HK-2 (cell line): ENCODE measurements around the gene CACNB4.

Source experiments
- DNase-seq: peaks from one replicate; pipeline ENCODE4 v3.0.0-alpha.2; 2018; ENCODE audit not compliant: unreplicated experiment

CACNB4 gene

DNA sequence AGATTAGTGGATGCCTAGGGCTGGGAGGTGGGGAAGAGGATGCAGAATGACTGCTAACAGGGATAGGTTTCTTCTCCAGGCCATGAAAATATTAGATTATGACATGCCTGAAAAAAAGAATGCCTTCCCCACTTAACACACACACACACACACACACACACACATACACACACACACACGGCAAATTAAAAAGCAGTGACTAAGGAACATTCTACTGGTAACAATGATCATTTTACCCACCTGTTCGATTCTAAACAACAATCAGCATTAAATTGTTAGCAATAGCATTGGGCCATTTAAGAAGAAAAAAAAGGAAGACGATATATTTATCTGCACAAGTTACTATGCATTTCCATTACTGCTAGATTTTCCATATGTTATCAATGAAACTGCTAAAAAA is 10.8 kb downstream of the CACNB4 start:
- no peak for DNase-seq

DNA sequence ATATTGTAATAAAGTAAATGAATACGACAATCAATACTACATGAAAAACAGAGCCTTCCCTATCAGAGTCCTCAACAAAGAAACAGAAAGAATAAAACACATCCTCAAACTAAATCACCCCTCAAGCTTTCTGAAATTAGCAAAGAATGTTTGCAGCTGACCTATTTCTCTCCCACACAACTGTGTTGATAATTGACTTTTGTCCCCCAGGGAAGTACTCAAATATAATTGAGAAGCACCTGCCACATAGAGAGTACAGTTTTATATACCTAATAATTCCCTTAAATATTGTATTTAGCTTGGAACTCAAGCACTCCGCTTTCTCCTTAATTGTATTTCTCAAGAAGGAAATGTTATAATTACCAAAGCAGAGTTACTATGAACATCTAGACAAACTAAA is 12.6 kb downstream of the CACNB4 start:
- DNase-seq: no peak

DNA sequence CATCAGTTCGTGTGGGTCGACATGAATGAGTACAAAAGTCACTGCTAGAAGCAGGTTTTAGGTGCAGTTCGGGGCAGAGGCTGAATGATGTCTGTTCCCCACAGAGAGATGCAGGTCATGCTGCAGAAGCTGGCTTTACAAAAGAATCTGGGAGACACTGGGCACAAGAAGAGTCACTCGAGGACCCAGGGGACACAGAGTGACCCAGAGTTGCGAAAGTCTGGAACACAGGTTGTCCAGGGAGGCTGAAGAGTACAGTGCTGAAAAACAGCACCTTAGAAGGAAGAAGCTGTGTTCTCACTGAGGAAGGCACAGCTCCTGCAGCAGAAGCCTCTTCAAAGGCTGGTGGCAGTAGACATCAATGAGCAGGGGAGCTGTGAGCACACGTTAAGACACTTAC is 14.8 kb downstream of the CACNB4 start:
- DNase-seq: no peak

DNA sequence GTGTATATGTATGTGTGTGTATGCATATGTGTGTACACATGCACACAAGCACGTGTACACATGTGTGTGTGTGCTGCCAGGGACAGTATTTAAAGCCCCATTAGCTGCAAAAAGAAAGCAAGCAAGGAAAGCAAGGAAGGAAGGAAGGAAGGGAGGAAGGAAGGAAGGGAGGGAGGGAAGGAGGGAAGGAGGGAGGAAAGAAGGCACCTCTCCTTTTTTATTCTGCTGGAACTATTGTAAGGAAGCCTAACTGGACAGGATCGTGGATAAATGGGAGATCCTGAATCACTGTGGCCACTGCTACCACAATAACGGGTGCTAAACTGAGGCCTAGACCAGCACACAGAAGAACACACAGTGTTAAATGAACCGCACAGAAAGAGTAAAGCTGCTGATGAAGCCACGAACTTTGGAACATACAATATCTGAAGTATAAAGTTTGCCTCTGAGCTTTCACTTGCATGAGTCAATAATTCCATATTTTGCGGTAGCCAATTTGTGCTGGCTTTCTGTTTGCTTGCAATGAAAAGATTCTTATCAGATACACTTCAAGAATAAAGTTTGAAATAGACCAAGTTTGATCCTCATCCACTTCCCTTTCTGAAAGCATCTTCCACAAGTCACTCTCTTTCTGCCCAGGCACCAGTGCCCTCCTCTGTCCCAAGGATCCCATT is 15.5 kb downstream of the CACNB4 start:
- DNase-seq: no peak

- no peak for DNase-seq
These were observed 20.2 kb downstream of the CACNB4 start for GRCh38 chr2:152078662-152079061.

DNA sequence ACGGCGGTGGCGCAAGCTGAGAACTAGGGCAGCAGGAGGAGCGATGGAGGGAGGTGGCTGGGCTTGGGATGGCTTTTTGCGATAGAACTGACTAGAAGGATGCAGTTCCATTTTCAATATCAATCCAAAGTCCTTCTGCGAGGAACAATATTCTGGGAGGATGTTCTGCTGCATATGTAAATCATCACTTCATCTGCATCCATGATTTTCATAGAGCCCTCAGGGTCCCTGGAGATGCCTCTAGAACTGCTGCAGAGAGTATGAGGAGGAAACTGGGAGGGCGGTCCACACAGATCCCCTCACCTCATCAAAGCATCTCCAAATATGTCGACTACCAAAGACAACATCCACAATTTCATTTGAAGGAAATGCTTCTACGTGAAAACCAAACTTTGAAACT is 20.8 kb downstream of the CACNB4 start:
- DNase-seq: no peak

DNA sequence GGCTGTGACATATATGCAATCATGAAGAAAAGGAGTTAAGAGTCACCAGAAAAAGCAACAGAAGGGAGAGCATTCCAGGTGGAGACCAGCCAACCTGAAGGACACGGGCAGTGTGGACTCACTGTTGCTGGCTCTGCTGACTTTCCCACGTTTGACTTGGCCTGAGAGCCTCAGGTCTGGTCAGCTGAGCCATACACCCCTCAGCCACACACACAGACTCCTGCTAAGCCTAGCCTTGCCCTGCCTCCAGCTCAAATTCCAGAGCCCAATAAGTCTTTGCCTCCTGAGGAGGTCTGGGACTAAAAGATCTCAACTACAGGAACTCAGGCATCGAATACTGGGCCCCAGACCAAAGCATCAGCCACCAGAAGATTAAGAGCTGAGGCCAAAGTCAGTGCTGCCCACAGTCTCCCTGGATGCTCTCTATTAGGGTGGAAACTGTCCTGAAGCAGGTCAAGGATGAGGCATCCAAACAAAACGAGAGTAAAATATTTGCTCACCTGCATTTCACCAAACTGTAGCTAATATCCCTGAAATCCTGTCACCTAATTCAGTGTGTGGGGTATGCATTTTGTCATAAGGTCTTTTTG is 23.3 kb downstream of the CACNB4 start:
- no peak for DNase-seq

DNA sequence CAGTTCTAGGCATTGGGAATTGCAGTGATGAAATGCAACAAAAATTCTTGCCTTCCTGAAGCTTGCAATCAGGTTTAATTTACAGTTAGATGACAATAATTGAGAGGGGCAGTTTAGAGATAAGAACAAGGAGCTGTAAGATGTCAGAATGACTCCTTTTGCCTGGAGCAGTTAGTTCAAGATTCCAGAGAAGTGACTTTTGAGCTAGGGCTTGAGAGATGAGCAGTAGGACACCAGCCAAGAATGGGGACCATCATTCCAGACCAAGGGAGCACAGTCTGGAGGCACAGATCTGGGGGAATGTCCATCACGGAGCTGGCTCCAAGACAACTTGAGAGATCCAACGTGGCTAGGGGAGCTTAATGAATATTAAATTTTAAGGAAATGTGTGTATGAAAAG is 26.8 kb downstream of the CACNB4 start:
- DNase-seq: no peak

- DNase-seq: no peak
These were observed 27.3 kb downstream of the CACNB4 start for GRCh38 chr2:152071518-152071917.

- no peak for DNase-seq
These were observed 27.8 kb downstream of the CACNB4 start for GRCh38 chr2:152071092-152071491.

DNA sequence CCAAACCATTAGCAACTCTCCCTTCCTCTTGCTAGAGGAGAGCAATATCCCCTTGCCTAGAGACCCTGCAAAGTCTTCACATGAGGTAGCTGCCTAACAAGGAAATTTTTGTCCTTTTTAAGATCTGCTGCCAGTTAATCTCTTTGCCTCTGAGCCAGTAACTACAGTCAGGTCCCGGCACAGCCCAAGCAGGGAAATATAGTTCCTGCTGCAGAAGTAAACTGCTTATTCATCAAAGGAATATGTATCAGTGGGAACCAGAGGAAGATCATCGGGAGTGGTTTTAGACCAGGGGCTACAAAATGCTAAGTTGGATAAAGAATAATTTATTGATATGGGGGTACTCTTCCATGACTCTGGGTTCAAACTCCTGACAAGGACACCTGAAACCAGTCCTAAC is 30.6 kb downstream of the CACNB4 start:
- no peak for DNase-seq

GRCh38 chr2:152067823-152068222 is 31.0 kb downstream of the CACNB4 start:
- DNase-seq: no peak

DNA sequence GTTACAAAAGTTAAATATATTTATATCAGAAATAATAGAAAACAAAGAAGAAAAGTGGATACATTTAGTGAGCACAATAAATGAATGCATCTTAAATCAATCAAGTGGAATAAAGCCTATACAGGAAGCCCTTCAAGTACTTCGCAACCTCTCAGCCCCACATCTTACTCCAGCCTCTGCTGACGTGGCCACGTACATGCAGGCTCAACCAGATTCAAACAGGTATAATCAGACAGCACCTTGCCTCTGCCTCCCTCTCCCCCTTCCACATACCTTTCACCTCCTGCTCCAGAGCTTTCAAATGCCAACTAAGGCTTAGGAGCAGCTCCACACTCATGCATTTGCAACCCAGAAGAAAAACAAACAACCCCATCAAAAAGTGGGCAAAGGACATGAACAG is 32.9 kb downstream of the CACNB4 start:
- no peak for DNase-seq

- DNase-seq: no peak
These were observed 34.8 kb downstream of the CACNB4 start for GRCh38 chr2:152064001-152064400.

DNA sequence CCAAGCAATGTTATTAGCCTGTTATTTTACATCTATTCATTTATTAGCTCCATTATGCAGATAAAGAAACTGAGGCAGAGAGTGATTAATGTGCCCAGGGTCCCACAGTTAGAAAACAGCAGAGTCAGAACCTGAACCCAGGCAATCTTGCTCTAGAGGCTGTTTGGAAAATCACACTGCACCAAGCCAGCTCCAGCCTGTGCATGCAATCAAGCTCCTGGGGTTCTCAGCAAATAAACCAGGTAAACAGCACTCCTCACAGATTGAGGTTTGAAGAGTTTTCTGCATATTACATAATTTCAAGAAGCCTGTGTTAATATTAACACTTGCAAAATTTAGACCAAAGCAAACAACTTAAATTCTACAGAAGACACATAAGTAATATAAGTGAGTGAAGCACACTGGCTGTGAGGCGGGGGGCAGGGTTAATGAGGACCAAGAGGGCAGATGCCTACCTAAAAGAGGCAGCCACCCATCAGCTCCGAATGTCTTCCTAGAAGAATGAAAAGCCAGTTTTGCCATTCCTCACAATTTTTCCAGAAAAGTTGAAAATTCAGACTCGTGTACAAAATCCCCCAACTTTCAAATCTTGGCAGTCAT is 35.4 kb downstream of the CACNB4 start:
- DNase-seq: no peak

DNA sequence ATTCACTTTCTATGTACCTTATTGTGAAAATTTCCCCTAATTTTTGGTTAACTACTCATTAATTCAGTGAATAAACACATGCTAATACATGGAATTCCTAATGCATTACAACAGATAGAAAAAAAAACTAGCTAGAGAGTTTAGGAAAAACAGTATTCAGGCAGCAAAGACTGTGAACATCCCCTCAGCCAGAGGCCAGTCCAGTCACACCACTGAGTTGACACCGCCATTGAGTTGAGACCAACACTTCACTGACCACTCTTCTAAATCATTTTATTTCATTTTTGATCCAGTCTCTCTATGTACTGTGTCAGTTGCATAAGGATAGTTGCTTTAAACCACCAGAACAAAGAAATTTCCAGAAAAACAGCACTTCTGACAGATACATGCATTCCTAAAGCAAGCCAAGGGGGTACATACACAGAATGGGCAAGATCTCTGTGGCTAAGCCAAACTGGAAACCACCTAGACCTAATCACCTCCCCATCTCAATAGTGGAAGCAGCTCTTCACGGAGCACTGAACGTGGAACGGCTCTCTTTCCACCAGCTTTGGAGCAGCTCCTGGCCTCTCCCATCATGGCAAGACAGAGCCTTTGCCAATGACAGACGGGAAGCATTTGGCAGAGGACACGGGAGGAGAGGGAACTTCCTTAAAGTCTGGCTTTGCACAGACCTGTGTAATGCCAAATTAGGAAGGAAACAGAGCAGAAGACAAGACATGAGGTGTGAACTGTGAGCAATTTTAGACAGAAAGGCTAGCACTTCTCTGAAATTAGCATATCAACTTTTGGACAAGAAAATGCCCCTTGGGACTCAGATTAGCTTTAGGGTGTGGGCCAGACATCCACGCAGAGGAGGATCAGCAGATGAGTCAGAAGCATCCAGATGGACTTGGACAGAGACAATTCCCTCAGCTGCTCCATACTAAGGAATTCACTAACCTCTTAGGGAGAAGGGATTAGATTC is 36.4 kb downstream of the CACNB4 start:
- DNase-seq: no peak

GRCh38 chr2:152061383-152061782 is 37.5 kb downstream of the CACNB4 start:
- no peak for DNase-seq

- no peak for DNase-seq
These were observed 40.2 kb downstream of the CACNB4 start for GRCh38 chr2:152058655-152059054.

DNA sequence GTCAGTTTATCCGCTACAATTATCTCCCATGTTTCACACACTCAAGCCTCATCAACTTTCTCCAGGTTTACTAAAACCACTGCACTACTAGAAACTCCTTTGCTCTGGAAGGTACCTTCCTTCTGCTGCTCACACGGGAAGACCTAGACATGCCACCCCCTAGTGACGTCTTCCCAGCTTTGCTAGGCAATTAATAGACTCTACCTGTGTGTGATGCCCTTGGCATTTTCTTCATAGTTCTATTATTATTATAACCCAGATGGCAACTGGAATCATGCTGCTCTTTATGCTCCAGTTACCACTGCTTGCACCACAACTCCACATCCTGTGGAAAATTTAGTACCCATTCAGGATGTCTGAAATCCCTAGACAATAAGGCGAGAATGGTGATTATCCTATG is 42.4 kb downstream of the CACNB4 start:
- no peak for DNase-seq

DNA sequence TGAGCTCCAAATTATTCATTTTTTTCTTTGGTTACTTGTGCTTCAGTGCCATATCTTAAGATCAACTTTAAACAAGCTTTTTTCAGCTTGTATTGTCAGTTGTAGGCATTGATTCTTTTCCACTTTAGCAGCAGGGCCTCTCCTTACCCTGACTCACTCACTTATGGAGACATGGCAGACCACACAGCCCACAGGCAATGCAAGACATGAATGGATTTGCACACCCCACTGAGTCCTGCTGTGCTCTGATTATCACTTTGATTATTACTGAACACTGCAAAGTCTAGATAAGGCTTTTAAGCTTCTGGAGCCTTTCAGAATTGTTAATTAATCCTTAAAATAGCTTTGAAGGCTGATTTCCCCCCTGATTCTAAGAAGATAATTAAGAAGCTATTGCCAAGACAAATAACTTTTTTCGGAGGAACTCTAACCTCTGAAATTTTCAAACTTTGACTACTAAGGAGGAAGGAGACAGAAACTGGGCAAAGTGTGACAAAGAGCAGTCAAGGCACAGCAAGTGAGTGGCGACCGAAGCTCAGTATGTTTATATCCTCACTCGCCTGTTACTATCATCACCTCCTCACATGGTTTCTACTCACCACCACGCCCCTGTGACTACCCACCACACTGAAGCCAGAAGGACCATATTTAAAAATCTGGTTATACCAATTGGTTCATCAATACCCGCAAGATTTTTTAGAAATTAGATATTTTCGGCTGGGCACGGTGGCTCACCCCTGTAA is 43.3 kb downstream of the CACNB4 start:
- no peak for DNase-seq

- no peak for DNase-seq
These were observed 44.3 kb downstream of the CACNB4 start for GRCh38 chr2:152054593-152054992.

GRCh38 chr2:152051436-152051835 is 47.4 kb downstream of the CACNB4 start:
- no peak for DNase-seq
